ENCODE measurements around the gene SEPTIN12.

Gene SEPTIN12

GRCh38 chr16:4832698-4833343, 44.7 kb upstream of the SEPTIN12 start:
- Histone ChIP-seq H2AFZ (ENCODE audit: low read depth, low read length) (no peak overlapping the region), H3K36me3 (ENCODE audit: insufficient read depth, low read length) (peaks cover 85% of the 10 kb centered on the region)
- ATAC-seq (ENCODE audit: insufficient read depth, low read depth), result no peak

DNA sequence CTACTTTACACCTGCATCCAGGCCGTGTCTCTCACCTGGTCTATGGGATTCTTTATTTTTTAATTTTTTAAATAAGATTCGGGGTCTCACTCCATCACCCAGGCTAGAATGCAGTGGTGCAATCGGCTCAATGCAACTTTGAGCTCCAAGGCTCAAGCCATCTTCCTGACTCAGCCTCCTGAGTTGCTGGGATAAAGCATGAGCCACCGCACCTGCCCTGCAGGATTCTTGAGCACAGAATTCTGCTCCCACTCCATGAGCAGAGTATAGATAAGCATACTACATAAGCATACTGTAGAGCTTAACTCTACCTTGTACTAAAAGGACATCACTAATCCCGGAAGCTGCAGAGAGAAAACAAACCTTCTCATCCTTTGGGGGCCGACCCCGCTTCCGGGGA, 43.5 kb upstream of the SEPTIN12 start:
- Histone ChIP-seq H3K79me2 (ENCODE audit: insufficient read depth, low read length) (0 out of 2 replicates have a peak, but pooled peaks cover 6% of the 10 kb centered on the region), H3K36me3 (ENCODE audit: insufficient read depth, low read length) (peaks cover 85% of the 10 kb centered on the region), H3K9ac (ENCODE audit: low read depth, low read length) (no peak overlapping the region), H3K4me1 (ENCODE audit: insufficient read depth, low read length) (no peaks in the 10 kb centered on the region), H3K27me3 (ENCODE audit: insufficient read depth, low read length, poor library complexity) (no peaks in the 10 kb centered on the region), H2AFZ (ENCODE audit: low read depth, low read length) (no peak overlapping the region), H3K27ac (ENCODE audit: low read length) (no peak overlapping the region), H4K20me1 (ENCODE audit: insufficient read depth, low read length) (peaks cover 8% of the 10 kb centered on the region; the same call in 1 of the 2 replicates), H3K4me2 (ENCODE audit: insufficient read depth, low read length) (no peak overlapping the region), H3K9me3 (ENCODE audit: insufficient read depth, low read length, severe bottlenecking) (no peaks in the 10 kb centered on the region), H3K4me3 (ENCODE audit: low read depth in 1 of 2, low read length in 2 of 2) (no peak overlapping the region)
- TF ChIP-seq CTCF (IDR thresholded peaks at IDR 0.05; ENCODE audit: borderline replicate concordance, extremely low read depth, low read length, poor library complexity, severe bottlenecking), result no peak
- no peak for TF ChIP-seq EZH2 (IDR thresholded peaks at IDR 0.05; ENCODE audit: borderline replicate concordance, low read depth, low read length, severe bottlenecking)
- ATAC-seq (ENCODE audit: insufficient read depth, low read depth) (no peak), DNase-seq (no peak)

More at GRCh38 chr16:4832698-4833343, 44.7 kb upstream of the SEPTIN12 start:
- H4K20me1 ChIP-seq (ENCODE audit: insufficient read depth, low read length), result peaks cover 8% of the 10 kb centered on the region; the same call in 1 of the 2 replicates
- no peak overlapping the region for H3K4me2 ChIP-seq (ENCODE audit: insufficient read depth, low read length)
- TF ChIP-seq EZH2 (IDR thresholded peaks at IDR 0.05; ENCODE audit: borderline replicate concordance, low read depth, low read length, severe bottlenecking) (no peak), CTCF (IDR thresholded peaks at IDR 0.05; ENCODE audit: borderline replicate concordance, extremely low read depth, low read length, poor library complexity, severe bottlenecking) (no peak)
- no peak overlapping the region for H3K9ac ChIP-seq (ENCODE audit: low read depth, low read length)
- 0 out of 2 replicates have a peak, but pooled peaks cover 13% of the 10 kb centered on the region for H3K79me2 ChIP-seq (ENCODE audit: insufficient read depth, low read length)
- H3K4me1 ChIP-seq (ENCODE audit: insufficient read depth, low read length), result no peaks in the 10 kb centered on the region
- no peak overlapping the region for H3K27ac ChIP-seq (ENCODE audit: low read length)
- no peak for DNase-seq
- H3K4me3 ChIP-seq (ENCODE audit: low read depth in 1 of 2, low read length in 2 of 2), result no peak overlapping the region
- H3K27me3 ChIP-seq (ENCODE audit: insufficient read depth, low read length, poor library complexity), result no peaks in the 10 kb centered on the region
- no peaks in the 10 kb centered on the region for H3K9me3 ChIP-seq (ENCODE audit: insufficient read depth, low read length, severe bottlenecking)

DNA sequence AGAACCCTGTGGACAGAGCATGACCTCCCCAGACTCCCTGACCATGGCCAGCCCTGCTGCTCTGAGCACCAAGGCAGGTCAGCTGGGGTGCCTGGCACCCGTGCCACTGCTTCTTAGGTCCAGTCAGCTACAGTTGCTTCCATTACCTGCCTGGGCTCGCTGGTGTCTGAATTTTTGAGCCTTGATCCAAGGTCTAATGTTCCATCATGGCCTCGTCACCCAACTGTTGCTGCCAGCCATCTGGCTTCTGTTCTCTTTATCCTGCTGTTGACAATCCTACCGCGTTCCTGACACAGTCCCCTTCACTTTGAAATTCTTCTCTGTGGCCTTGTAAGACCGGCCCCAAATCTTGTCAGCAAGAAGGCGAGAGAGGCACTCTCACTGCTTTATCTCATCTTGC, 42.3 kb upstream of the SEPTIN12 start:
- peaks cover 85% of the 10 kb centered on the region for H3K36me3 ChIP-seq (ENCODE audit: insufficient read depth, low read length)
- H3K27ac ChIP-seq (ENCODE audit: low read length), result no peak overlapping the region
- H3K9me3 ChIP-seq (ENCODE audit: insufficient read depth, low read length, severe bottlenecking), result no peaks in the 10 kb centered on the region
- H3K4me1 ChIP-seq (ENCODE audit: insufficient read depth, low read length), result no peaks in the 10 kb centered on the region
- H4K20me1 ChIP-seq (ENCODE audit: insufficient read depth, low read length), result peaks cover 8% of the 10 kb centered on the region; the same call in 1 of the 2 replicates
- ATAC-seq (ENCODE audit: insufficient read depth, low read depth), result no peak
- no peak for DNase-seq
- H2AFZ ChIP-seq (ENCODE audit: low read depth, low read length), result no peak overlapping the region
- no peak overlapping the region for H3K4me3 ChIP-seq (ENCODE audit: low read depth in 1 of 2, low read length in 2 of 2)
- H3K79me2 ChIP-seq (ENCODE audit: insufficient read depth, low read length), result 0 out of 2 replicates have a peak, but pooled peaks cover 4% of the 10 kb centered on the region
- H3K4me2 ChIP-seq (ENCODE audit: insufficient read depth, low read length), result no peak overlapping the region
- TF ChIP-seq CTCF (IDR thresholded peaks at IDR 0.05; ENCODE audit: borderline replicate concordance, extremely low read depth, low read length, poor library complexity, severe bottlenecking) (no peak), EZH2 (IDR thresholded peaks at IDR 0.05; ENCODE audit: borderline replicate concordance, low read depth, low read length, severe bottlenecking) (no peak)
- H3K27me3 ChIP-seq (ENCODE audit: insufficient read depth, low read length, poor library complexity), result no peaks in the 10 kb centered on the region
- no peak overlapping the region for H3K9ac ChIP-seq (ENCODE audit: low read depth, low read length)
